A673 (cell line): ENCODE data around the gene LENEP.

Experiments used
- EZH2 ChIP-seq: fragments of 200-600 bp; sonication (generic); IDR thresholded peaks from 2 replicates; pipeline ENCODE4 v1.6.1; 2017; ENCODE audit warnings: borderline replicate concordance, low read depth, mild to moderate bottlenecking, mixed read lengths, antibody characterized with exemption, low read length; ENCODE audit not compliant: poor library complexity, severe bottlenecking
- TF ChIP-seq, protein P1 (sequence below): fragments of 300-800, 200-600 bp; sonication (generic); conservative IDR thresholded peaks from 2 replicates; pipeline ENCODE4 v1.5.1; 2017; ENCODE audit warnings: low read depth, mild to moderate bottlenecking, antibody characterized with exemption, low read length, moderate library complexity, mixed read lengths

DNA sequence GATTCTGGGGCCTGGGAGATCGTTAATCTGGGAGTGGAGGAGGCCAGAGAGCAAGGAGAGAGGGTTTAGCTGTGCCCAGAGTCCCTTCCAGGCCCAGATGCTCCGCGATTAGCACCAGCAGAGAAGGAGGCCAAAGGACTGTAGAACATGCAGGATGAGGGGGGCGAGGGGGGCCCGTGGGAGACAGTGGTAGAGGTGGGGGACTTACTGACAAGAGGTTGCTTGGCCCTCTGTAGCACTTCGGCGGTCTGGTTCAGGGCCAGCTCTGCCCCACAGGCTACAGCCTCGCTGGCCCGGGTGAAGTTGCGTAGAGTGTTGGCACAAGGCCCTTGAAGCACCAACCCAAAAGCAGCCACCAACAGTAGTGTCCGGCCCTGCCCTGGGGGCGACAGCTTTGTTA is 39.5 kb downstream of the LENEP start:
- TF ChIP-seq, protein P1, sequence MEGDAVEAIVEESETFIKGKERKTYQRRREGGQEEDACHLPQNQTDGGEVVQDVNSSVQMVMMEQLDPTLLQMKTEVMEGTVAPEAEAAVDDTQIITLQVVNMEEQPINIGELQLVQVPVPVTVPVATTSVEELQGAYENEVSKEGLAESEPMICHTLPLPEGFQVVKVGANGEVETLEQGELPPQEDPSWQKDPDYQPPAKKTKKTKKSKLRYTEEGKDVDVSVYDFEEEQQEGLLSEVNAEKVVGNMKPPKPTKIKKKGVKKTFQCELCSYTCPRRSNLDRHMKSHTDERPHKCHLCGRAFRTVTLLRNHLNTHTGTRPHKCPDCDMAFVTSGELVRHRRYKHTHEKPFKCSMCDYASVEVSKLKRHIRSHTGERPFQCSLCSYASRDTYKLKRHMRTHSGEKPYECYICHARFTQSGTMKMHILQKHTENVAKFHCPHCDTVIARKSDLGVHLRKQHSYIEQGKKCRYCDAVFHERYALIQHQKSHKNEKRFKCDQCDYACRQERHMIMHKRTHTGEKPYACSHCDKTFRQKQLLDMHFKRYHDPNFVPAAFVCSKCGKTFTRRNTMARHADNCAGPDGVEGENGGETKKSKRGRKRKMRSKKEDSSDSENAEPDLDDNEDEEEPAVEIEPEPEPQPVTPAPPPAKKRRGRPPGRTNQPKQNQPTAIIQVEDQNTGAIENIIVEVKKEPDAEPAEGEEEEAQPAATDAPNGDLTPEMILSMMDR: no peak
- no peak for TF ChIP-seq EZH2
